ENCODE data around the gene GRM8.

The GRM8 gene

DNA sequence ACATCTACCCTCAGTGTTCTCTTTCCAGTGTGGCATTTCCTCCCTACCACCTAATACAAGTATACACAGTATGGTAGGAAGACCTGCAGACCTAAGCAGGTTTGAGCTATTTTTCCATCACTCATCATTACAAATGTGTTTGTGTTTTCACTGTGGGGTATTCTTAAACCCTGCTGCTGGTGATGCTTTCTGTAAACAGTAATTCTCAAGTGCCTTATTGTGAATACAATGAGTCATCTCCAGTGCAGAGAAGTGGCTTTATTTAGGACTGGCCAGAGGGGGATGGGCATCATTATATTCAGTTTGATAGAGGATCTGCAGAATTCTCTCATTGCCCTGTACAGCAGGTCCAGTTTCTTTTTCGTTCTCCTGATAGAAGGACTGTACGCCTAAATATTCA is 63.7 kb downstream of the GRM8 start:
- TF ChIP-seq, protein P1, sequence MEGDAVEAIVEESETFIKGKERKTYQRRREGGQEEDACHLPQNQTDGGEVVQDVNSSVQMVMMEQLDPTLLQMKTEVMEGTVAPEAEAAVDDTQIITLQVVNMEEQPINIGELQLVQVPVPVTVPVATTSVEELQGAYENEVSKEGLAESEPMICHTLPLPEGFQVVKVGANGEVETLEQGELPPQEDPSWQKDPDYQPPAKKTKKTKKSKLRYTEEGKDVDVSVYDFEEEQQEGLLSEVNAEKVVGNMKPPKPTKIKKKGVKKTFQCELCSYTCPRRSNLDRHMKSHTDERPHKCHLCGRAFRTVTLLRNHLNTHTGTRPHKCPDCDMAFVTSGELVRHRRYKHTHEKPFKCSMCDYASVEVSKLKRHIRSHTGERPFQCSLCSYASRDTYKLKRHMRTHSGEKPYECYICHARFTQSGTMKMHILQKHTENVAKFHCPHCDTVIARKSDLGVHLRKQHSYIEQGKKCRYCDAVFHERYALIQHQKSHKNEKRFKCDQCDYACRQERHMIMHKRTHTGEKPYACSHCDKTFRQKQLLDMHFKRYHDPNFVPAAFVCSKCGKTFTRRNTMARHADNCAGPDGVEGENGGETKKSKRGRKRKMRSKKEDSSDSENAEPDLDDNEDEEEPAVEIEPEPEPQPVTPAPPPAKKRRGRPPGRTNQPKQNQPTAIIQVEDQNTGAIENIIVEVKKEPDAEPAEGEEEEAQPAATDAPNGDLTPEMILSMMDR (IDR thresholded peaks at IDR 0.05; ENCODE audit: insufficient read depth, low read depth, low read length, missing control alignments), result no peak
- no peak overlapping the region for H3K4me3 ChIP-seq (ENCODE audit: low read length)
- DNase-seq (ENCODE audit: low read depth), result peak; percentile 4

DNA sequence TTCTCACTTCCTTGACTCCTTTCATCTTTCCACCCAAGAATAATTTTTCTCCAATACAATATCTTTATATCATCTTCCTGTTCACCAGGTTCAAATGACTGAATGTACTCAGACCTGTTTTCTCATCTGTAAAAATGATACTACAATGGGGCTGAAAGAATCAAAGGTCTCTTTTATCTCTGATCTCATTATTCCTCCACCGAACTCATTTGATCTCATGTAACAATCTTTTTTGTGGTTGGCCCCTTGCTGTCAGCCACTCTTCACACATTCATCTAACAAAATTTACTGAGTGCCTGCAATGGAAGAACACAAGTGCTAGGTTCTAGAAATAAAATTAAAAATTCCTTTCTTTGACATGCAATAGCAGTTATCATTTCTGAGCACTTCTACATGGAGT is 65.0 kb downstream of the GRM8 start:
- no peak overlapping the region for H3K4me3 ChIP-seq (ENCODE audit: low read length)
- TF ChIP-seq, protein P1 (IDR thresholded peaks at IDR 0.05; ENCODE audit: insufficient read depth, low read depth, low read length, missing control alignments), result no peak
- no peak for DNase-seq (ENCODE audit: low read depth)

GRCh38 chr7:127186686-127187085 is 66.1 kb downstream of the GRM8 start:
- H3K4me3 ChIP-seq (ENCODE audit: low read length), result no peak overlapping the region
- TF ChIP-seq, protein P1 (IDR thresholded peaks at IDR 0.05; ENCODE audit: insufficient read depth, low read depth, low read length, missing control alignments), result no peak
- DNase-seq (ENCODE audit: low read depth), result no peak

DNA sequence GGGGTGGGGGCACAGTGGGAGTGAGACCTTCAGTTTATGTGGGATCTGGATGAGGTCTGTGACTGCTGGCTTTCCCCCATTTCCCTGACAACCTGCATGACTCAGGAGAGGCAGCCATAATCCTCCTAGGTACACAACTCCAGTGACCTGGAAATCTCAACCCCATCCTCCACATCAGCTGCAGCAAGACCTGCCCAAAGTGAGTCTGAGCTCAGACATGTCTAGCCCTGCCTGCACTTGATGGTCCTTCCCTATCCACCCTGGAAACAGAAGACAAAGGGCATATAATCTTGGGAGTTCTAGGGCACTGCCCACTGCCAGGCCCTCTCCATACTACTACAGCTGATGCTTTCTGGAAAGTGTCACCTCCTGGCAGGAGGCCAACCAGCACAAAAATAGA is 75.6 kb downstream of the GRM8 start:
- peak; percentile 61 for DNase-seq (ENCODE audit: low read depth)
- H3K4me3 ChIP-seq (ENCODE audit: low read length), result no peak overlapping the region
- TF ChIP-seq, protein P1 (IDR thresholded peaks at IDR 0.05; ENCODE audit: insufficient read depth, low read depth, low read length, missing control alignments), result no peak

- H3K4me3 ChIP-seq (ENCODE audit: low read length), result no peak overlapping the region
- no peak for DNase-seq (ENCODE audit: low read depth)
- TF ChIP-seq, protein P1 (IDR thresholded peaks at IDR 0.05; ENCODE audit: insufficient read depth, low read depth, low read length, missing control alignments), result no peak
Observed at GRCh38 chr7:127162366-127162765, 90.4 kb downstream of the GRM8 start.

- TF ChIP-seq, protein P1 (IDR thresholded peaks at IDR 0.05; ENCODE audit: insufficient read depth, low read depth, low read length, missing control alignments), result peak; percentile 30
- H3K4me3 ChIP-seq (ENCODE audit: low read length), result no peak overlapping the region
- DNase-seq (ENCODE audit: low read depth), result peak; percentile 4
Observed at GRCh38 chr7:127158659-127159058, 94.1 kb downstream of the GRM8 start.

GRCh38 chr7:127154958-127155357 is 97.8 kb downstream of the GRM8 start:
- TF ChIP-seq, protein P1 (IDR thresholded peaks at IDR 0.05; ENCODE audit: insufficient read depth, low read depth, low read length, missing control alignments), result no peak
- no peak overlapping the region for H3K4me3 ChIP-seq (ENCODE audit: low read length)

More at GRCh38 chr7:127154958-127155357, 97.8 kb downstream of the GRM8 start:
- no peak for DNase-seq (ENCODE audit: low read depth)

Data from epithelial cell of esophagus (primary cell).